HTR-8/SVneo (cell line): ENCODE measurements around the gene FITM1.

Source experiments
- DNase-seq: peaks from one replicate; pipeline ENCODE4 v3.0.0; 2011; ENCODE audit warnings: low spot score, mixed read lengths; ENCODE audit not compliant: insufficient read length
- FAIRE-seq: peaks from 2 replicates; lab custom pipeline; 2011; peaks lifted over from hg19 to GRCh38; lab: Jason Lieb, UNC

The FITM1 gene

DNA sequence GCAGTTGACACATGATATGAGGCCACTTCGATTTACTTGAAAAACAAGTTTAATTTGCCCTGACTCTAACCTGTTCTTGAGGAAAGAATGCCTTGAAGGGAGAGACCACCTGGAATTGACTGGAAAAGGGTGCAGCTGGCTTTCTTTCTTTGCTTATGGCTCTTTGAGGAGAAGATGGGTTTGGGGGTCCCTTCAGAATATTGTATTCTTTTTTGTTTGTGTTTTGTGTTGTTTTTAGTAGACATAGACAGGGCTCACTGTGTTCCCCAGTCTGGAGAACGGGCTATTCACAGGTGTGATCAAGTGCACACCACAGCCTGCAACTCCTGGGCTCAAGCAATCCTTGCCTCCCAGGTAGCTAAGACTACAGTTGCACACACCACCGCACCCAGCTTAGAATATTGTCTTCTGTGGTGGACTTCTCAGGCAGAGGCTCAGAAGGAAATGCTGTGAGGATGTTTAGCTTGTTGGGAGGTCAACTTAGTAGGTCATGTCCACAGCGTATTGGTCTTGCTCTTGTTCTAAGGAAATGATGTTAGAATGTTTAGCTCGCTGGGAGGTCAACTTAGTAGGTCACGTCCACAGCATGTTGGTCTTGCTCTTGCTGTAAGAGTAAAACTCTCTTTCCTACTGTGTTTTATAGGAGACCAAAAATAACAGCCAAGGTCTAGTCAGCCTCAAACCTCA is 14.2 kb upstream of the FITM1 start:
- FAIRE-seq: no peak
- DNase-seq: no peak

DNA sequence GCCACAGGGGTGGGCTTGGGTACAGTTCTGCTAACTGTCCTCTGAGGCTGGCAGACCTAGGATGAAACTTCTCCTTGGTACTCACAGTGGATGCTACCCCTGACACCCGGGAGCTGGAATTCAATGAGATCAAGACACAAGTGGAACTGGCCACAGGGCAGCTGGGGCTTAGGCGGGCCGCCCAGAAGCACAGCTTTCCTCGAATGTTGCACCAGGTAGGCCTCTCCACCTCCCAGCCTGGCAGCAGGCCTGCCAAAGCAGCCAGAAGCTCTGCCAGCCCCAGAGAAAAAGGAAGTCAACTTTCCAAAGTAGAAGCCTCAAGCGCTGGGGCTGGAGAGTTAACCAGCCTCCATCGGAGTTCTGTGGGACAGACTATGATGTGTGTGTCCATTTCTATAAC is 13.3 kb upstream of the FITM1 start:
- DNase-seq (no peak), FAIRE-seq (no peak)

DNA sequence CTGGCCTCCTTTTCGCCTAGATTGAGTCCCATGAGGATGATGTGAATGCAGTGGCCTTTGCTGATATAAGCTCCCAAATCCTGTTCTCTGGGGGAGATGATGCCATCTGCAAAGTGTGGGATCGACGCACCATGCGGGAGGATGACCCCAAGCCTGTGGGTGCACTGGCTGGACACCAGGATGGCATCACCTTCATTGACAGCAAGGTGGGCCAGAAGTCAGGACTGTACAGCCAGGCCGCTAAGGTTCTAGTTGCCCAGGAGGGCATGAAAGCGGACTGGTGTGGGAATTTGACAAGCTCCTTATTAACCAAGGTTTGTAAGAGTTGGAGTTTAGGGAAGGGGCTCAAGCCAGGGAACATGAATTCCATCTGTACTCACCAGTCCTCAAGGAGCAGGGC is 10.8 kb upstream of the FITM1 start:
- no peak for FAIRE-seq
- DNase-seq: no peak

DNA sequence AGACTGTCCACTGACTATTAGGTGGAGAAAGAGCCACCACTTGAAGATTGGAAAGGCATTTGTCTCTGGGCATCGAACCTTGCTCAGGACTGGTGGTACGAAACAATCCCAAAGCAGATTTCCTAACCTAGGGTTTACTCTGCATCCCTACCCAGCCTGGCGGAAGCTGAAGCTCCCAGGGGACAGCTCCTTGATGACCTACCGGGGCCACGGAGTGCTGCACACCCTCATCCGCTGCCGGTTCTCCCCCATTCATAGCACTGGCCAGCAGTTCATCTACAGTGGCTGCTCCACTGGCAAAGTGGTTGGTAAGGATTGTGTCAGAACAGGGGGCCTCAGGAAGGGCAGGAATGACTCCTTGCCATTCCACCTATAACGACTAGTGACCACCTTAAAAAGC is 9.2 kb upstream of the FITM1 start:
- DNase-seq: no peak
- no peak for FAIRE-seq

DNA sequence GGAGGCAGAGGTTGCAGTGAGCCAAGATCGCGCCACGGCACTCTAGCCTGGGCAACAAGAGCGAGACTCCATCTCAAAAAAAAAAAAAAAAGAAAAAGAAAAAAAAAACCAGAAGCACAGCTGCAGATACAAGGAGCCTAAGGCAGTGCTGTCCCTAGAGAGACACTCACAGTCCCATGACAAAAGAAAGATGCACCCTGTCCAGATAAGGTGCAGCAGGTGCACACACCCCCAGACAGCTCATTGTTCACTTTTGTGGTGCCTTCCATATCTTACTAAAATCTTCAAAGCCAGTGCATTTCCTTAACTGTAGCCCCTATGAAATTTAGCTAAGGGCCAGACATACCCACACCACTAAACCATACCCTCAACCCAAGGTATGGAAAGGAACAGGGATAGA is 8.0 kb upstream of the FITM1 start:
- FAIRE-seq: no peak

DNA sequence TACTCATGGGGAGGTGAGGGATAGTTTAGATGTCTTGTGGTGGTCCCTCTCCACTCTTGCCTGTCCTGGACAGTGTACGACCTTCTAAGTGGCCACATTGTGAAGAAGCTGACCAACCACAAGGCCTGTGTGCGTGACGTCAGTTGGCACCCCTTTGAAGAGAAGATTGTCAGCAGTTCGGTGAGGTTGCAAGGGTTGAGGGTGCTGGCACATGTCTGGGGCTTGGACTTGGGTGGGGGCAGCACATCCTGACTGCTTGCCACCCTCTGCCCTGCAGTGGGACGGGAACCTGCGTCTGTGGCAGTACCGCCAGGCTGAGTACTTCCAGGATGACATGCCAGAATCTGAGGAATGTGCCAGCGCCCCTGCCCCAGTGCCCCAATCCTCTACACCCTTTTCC is 7.6 kb upstream of the FITM1 start:
- no peak for FAIRE-seq
- DNase-seq: no peak

More for the DNA sequence above, 8.0 kb upstream of the FITM1 start:
- no peak for DNase-seq

DNA sequence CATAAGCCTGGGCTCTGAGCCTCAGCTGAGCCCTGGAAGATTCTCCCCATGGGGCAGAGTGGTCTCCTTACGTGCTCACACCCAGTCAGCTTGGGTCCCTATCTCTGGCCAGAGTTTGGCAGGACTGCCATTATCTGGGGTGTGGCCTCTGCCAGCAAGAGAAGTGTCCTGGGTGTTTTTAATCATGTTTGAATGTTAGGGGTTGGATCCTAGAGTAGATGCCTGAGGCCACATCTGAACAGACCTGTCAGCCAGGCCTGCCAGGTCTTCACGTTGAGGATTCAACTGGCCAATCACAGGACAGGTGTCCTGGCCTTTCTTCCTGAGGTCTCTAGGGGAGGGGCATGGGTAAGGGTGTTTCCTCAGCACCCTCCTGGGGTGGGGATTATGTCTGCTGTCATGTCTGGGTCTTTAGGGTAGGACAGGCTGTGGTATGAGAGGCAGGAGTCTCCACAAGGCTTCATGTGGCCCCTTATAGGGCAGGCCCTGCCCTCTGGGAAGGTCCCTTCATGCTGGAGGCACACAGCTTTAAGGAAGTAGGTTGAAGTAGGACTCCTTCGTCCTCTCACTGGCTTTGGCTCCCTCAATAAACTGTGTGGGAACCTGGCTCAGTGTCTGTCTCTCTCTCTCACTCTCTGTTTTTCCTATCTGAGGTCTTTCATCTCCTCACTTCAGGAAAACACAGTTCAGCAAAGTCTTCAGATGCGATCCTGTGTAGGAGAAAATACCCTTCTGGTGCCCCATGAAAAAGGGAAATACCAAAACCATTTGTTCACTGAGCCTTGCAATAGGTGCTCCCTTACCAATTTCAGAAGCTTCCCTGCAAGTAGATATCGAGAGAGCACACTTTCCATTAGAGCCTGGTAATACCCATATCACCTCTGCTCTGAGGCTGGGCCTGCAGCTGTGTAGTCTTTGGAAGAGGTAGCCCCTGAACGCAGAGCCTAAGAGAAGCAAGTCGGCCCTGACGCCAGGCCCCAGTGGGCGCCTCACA is 6.7 kb upstream of the FITM1 start:
- FAIRE-seq: no peak
- no peak for DNase-seq

DNA sequence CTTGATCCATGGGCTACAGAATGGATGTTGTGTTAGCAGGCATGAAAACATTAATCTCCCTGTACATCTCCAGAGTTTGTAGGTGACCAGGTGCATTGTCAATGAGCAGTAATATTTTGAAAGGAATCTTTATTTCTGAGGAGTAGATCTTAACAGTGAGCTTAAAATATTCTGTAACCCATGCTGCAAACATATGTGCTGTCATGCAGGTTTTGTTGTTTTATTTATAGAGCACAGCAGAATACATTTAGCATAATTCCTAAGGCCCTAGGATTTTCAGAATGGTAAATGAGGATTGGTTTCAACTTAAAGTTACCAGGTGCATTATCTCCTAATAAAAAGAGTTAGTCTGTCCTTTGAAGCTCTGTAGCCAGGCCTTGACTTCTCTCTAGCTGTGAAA is 3.5 kb upstream of the FITM1 start:
- DNase-seq (no peak), FAIRE-seq (no peak)

DNA sequence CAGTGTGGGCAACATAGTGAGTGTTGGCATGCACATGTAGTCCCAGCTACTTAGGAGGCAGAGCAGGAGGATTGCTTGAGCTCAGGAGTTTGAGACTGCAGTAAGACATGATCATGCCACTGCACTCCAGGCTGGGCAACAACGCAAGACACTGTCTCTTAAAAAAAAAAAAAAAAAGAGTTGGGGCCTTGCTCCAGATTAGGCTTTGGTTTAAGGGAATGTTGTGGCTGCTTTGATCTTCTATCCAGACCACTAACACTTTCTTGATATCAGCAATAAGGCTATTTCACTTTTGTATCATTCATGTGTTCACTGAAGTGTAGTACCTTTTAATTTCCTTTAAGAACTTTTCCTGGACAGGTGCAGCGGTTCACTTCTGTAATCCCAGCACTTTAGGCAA is 2.8 kb upstream of the FITM1 start:
- FAIRE-seq: no peak
- no peak for DNase-seq

DNA sequence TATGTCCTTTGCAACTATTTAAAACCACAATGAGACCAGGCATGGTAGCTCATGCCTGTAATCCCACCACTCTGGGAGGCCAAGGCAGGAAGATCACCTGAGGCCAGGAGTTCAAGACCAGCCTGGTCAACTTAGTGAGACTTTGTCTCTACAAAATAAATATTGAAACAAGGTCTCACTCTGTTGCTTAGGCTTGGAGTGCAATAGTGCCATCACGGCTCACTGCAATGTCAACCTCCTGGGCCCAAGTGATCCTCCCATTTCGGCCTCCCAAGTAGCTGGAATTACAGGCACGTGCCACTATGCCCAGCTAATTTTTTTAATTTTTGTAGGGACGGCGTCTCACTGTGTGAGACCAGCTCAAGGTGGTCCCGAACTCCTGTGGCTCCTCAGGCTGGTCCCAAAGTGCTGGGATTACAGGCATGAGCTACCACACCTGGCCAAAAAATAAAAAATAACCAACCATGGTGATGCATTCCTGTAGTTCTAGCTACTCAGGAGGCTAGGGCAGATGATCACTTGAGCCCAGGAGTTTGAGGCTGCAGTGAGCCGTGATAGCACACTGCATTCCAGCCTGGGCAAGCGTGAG is 955 bp upstream of the FITM1 start:
- DNase-seq: no peak
- FAIRE-seq: no peak

DNA sequence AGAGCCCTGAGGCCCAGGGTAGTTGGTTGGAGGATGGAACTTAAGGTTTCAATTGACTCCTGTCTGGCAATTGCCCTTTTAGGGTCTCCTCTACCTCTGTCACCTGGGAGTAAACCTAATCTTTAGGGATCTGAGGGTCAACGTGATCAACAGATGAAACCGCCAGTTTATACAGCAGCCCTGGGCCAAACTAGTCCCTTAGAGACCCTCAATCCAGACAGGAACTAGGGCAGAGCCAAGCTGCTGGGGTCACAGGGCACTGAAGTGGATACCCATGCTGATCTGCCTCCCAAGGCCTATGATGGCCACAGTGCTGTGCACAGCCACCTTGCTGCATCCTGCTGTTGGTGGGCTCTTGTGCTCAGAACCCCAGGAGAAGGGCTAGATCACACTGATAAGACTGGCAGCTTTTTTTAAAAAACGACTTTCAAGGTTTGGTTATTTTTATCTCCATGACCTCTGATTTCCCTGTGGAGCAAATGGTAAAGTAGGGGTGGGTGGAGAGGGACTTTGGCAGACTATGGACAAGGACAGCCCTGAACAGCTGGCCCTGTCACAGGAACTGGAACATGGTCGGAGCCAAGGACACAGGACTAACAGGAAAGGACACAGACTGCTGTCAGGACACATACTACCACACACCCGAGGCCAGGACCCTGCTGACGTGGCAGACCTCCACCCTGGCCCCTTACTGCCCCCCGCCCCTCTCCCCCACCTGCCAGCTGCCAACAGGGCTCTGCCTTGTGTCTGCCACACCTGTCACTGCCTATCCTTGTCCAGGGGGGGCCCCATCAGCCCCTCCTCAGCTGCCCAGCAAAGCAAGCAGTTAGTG is 474 bp downstream of the FITM1 start:
- DNase-seq (no peak), FAIRE-seq (no peak)

DNA sequence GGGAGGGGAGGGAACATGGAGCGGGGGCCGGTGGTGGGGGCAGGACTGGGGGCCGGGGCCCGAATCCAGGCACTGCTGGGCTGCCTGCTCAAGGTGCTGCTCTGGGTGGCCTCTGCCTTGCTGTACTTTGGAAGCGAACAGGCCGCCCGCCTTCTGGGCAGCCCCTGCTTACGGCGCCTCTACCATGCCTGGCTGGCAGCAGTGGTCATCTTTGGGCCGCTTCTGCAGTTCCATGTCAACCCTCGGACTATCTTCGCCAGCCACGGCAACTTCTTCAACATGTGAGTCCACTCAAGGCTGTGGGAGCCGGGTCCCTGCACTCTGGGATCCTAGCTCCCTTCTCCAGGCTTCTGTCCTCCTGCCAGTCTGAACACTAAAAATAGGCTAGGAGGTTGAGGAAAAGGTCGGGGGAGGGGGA is 1.1 kb downstream of the FITM1 start:
- DNase-seq (no peak), FAIRE-seq (no peak)

DNA sequence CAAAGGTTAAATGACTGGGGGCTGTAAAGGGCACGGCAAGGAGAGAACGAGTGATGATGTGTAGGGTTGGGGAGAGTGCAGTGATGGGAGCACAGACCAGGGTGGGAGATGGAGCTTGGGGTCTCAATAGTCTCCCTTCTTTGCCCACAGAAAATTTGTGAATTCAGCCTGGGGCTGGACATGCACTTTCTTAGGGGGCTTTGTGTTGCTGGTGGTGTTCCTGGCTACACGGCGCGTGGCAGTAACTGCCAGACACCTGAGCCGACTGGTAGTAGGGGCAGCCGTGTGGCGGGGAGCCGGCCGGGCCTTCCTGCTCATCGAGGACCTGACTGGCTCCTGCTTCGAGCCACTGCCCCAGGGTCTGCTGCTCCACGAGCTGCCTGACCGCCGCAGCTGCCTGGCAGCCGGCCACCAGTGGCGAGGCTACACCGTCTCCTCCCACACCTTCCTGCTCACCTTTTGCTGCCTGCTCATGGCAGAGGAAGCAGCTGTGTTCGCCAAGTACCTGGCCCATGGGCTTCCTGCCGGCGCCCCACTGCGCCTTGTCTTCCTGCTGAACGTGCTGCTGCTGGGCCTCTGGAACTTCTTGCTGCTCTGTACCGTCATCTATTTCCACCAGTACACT is 1.7 kb downstream of the FITM1 start:
- DNase-seq (no peak), FAIRE-seq (no peak)

DNA sequence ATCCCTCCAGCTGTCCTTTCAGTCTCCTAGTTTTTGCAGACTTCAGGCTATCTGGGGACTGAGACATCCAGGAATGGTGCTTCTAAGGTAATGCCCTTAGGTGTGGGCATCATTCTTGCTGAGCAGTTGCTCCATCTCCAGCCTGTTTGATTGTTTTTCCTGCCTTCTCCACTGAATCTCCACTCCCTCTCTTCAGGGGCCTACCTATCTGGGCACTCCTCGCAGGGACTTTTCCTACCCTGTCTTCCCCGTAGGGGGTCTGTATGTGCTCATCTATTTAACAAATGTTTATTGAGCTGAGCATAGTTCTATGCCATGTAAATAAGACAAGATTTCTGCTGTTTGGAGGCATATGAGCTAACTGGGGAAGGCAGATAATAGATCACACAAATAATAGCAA is 2.5 kb downstream of the FITM1 start:
- FAIRE-seq (no peak), DNase-seq (no peak)

DNA sequence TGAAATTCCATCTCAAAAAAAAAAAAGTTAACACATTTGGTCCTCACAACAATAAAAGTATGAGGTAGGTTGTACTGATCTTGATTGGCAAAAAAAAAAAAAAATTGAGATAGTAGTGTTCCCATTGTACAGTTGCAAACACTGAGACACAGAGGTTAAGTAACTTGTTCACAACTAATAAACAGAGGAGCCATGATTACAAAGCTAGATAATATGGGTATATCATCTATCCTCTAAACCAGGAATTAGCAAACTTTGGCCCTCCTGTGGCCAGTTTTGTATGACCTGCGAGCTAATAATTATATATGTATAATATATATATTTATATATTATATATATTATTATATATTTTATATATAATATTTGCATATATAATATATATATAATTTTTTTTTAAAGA is 3.3 kb downstream of the FITM1 start:
- no peak for DNase-seq
- FAIRE-seq: no peak

DNA sequence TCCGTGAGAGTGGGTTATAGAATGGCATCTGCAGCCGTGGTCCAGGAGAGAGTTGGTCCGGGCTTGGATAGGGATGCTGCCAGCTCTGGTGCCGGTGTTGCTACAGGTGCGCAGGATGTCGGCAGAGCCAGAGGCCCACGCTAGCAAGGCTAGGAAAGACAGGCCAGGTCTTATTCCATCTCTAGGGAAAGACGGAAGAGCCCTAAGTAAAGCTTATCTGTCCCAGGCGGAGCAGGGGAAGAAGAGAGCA is 5.0 kb downstream of the FITM1 start:
- FAIRE-seq (no peak), DNase-seq (no peak)

DNA sequence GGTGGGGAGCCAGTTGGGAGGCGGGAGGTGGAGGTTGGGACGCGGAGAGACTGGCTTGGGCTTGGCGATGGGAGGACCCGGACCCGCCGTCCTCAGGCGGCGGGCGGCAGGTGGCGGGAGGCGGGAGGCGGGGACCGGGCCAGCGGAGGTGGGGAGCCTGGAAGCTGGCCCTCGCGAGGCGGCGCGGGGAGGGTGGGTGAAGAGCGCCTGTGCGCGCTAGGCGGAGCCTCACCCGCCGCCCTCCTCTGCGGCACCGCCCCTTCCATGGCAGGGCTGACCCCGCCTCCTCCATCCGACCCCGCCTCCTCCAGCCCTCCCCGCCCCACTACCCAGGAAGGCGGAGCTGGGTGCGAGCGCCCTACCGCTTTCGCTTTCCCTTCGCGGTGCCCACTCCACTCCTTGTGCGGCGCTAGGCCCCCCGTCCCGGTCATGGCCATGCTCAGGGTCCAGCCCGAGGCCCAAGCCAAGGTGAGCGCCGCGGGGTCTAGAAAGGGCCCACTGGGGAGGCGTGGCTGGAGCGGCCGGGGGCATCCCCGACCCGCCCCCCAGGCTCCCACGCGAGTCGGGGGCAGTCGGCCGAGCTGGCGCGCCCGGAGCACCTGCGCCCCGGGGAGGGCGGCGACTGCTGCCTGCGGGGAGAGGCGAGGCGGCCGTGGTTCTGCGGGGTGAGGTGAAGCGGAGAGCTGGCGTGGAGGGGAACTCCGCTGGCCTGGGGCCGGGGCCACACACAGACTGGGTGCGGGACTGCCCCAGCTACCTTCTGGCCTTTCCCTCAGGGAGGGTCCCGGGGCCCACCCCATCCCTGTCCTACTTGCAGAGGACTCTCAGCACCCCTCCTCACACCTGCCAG is 5.6 kb downstream of the FITM1 start, which contains the start of gene PSME1:
Gene PSME1 (plus strand): TSS at position 361 of the 850 bp plus-strand sequence. CDS start 69 bp downstream, at position 430.
- DNase-seq (peak; percentile 65), FAIRE-seq (no peak)

DNA sequence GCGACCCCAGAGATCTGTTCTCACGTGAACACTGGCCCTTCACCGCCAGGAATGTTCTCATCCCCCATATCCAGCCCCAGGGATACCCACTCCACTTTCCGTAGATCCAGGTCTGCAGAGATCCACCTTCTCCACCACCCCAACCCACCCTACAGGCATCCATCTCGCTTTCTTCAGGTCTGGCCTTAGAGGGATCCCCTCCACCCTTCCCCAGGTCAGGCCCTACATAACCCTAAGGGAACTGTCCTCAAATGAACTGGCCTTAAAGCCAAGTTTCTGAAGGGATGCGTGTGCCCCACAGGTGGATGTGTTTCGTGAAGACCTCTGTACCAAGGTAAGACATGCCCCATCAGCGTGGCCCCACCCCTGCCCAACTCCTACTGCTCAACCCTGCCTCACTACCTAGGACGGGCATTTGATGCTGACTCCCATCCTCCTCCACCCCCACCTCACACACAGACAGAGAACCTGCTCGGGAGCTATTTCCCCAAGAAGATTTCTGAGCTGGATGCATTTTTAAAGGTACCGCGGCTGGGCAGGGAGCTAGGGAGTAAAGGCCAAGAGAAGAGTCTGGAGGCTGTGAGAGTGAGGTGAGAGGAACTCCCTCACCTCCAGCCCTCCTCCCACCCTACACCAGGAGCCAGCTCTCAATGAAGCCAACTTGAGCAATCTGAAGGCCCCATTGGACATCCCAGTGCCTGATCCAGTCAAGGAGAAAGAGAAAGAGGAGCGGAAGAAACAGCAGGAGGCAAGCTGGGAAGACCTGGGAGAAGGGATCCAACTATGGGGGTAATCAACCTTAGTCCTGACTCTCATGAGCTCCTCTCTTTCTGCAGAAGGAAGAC is 6.4 kb downstream of the FITM1 start:
- FAIRE-seq (no peak), DNase-seq (no peak)
